Heart left ventricle (tissue), 16 donors: ENCODE results near the gene PHTF1. TPM values are rescaled to one million over a fixed set of nuclear protein-coding genes. Genes with fewer than 3 reads are reported as not detected.

ENCODE experiments used
- ATAC-seq, 4 donors: fragments of 200-7000 bp; cut with Tn5 transposase; one replicate each; pipeline ENCODE4 v1.9.1; 2020 to 2022; ENCODE audit warnings: moderate library complexity in 4 of 4, mild to moderate bottlenecking in 3 of 4, moderate number of reproducible peaks in 1 of 4
- DNase-seq, 5 donors: peaks; one replicate each; pipeline ENCODE4 v3.0.0-alpha.2; 2020
- H3K27ac ChIP-seq, 12 donors: fragments of 200-600 bp; sonication (generic) in 4 of 12; one replicate each; pipeline versions ENCODE4 v1.5.0 to v1.8.0; 2016 to 2022; ENCODE audit warnings: mild to moderate bottlenecking in 2 of 12
- H3K27me3 ChIP-seq, 9 donors: fragments of 200-600 bp; sonication (generic) in 2 of 9; one replicate each; pipeline versions ENCODE4 v1.5.1 to v1.8.0; 2016 to 2022; ENCODE audit warnings: mild to moderate bottlenecking in 3 of 9
- H3K36me3 ChIP-seq, 9 donors: fragments of 200-600 bp; sonication (generic) in 2 of 9; one replicate each; pipeline versions ENCODE4 v1.5.0 to v1.8.0; 2018 to 2022; ENCODE audit warnings: mild to moderate bottlenecking in 2 of 9
- H3K4me1 ChIP-seq, 12 donors: fragments of 200-600 bp; sonication (generic) in 4 of 12; one replicate each; pipeline versions ENCODE4 v1.5.0 to v1.8.0; 2016 to 2022; ENCODE audit warnings: mild to moderate bottlenecking in 3 of 12
- H3K4me3 ChIP-seq, 12 donors: fragments of 200-600 bp; sonication (generic) in 4 of 12; one replicate each; pipeline versions ENCODE4 v1.5.0 to v1.8.0; 2017 to 2022; ENCODE audit warnings: mild to moderate bottlenecking in 9 of 12, moderate library complexity in 4 of 12
- H3K9me3 ChIP-seq, 12 donors: fragments of 200-600 bp; sonication (generic) in 4 of 12; one replicate each; pipeline versions ENCODE4 v1.5.0 to v1.8.0; 2016 to 2022; ENCODE audit warnings: mild to moderate bottlenecking in 1 of 12
- CTCF ChIP-seq, 12 donors: fragments of 200-600 bp; sonication (generic) in 4 of 12; IDR thresholded peaks; one replicate each; pipeline versions ENCODE4 v1.5.0 to v1.8.0; 2018 to 2022; ENCODE audit warnings: antibody characterized with exemption in 12 of 12, mild to moderate bottlenecking in 5 of 12
- POLR2A ChIP-seq, 2 donors: fragments of 450-650 bp; IDR thresholded peaks; one replicate each; pipeline ENCODE4 v1.6.1; 2017; ENCODE audit warnings: antibody characterized with exemption in 2 of 2, mild to moderate bottlenecking in 2 of 2, moderate library complexity in 2 of 2
- WGBS, 4 donors: extraction: QIAGEN DNeasy Blood & Tissue Kit in 2 of 4; methylation state at CpG; one replicate each; pipeline versions ENCODE4 v1.1.5 to v1.1.7; 2013 to 2018; 5-methylcytosine and 5-hydroxymethylcytosine counted together
- intact Hi-C, 10 donors: fragments of 100-400 bp; cut with DNase I; formaldehyde crosslinking; loops; one replicate each; pipeline versions ENCODE4 v1.11.1 to v1.14.2; 2022
- long read RNA-seq, 3 donors: library from polyadenylated mRNA; unstranded; transcript quantifications; one replicate each; pipeline ENCODE4 v2.0.0, GENCODE V29; 2020 to 2021
- polyA plus RNA-seq, 2 donors: library from polyadenylated mRNA; stranded (reverse); fragments of 200-250 nt; gene quantifications; one replicate each; pipeline ENCODE4 v1.2.3, GENCODE V29; 2013
- total RNA-seq, 9 donors: library from RNA; depleted of rRNA in 2 of 9; stranded (reverse); fragments of >200 nt in 2 of 9; fragmentation: NEBNext Ultra II Directional in 3 of 9; extraction: Animal tissue kit (Norgen Biotek cat#: 25700) in 3 of 9; gene quantifications; one replicate each; pipeline versions ENCODE4 v1.1.0 to v1.2.4, GENCODE V29; 2016 to 2023
- donor health status: ischemic (EF 13 %, LVEDD 7.1; RV severe dilation, severe dysfunction).
- donor health status: healthy with polysubstance abuse.
- donor health status: DM: no; HTN: yes; CAD: no.
- donor health status: DM: no; HTN: no; CAD: no.
- donor health status: ischemic (EF 25% LVEDD 6.9; RV normal size, moderate dysfunction).
- donor health status: ischemic (EF 25% LVEDD 5.7; RV mildly dilated, moderate dysfunction).
- donor health status: healthy.
- donor health status: DM: yes; HTN: yes; CAD: no.
- donor health status: ischemic (EF 35%, LVEDD 5.7; RV mildly dilated, moderate dysfunction).
- donor health status: nonischemic (EF 11% LVEDD 7.7; RV severe dilation, severe dysfunction).
- donor health status: DM: yes; HTN: yes; CAD: no.
- donor health status: PGD.
- donor health status: ischemic (EF 29% LVEDD 5.4; RV normal size, mild dysfunction).
- donor health status: nonischemic (EF 23%, LVEDD 6.1; RV moderate dilation, normal function).

The PHTF1 gene
- total RNA-seq (10 to 100 TPM in 8 of 9 donors, 1 to 10 TPM in 1; 5.5 to 19.7 (median 11.9) TPM), polyA plus RNA-seq (10 to 100 TPM in 1 of 2 donors, 1 to 10 TPM in 1; 3.2 to 13.6 TPM)
- long read RNA-seq, donor 1, transcript PHTF1-212 (3 exons, 956 nt), result major isoform, 10 of 37 reads
- long read RNA-seq, donor 1, transcript PHTF1-204 (19 exons, 3,273 nt), result minor isoform, 6 of 37 reads
- long read RNA-seq, donor 1, partial matches to known transcripts, result 15 of 37 reads
- long read RNA-seq, donor 1, other reads (novel, unspliced or antisense), result 6 of 37 reads
- long read RNA-seq, donor 2, transcript PHTF1-204 (19 exons, 3,273 nt), result major isoform, 7 of 28 reads
- long read RNA-seq, donor 2, partial matches to known transcripts, result 7 of 28 reads
- long read RNA-seq, donor 2, other reads (novel, unspliced or antisense), result 13 of 28 reads
- long read RNA-seq, donor 3, transcript PHTF1-205 (18 exons, 3,244 nt), result major isoform, 6 of 47 reads
- long read RNA-seq, donor 3, transcript PHTF1-212 (3 exons, 956 nt), result minor isoform, 5 of 47 reads
- long read RNA-seq, donor 3, partial matches to known transcripts, result 21 of 47 reads
- long read RNA-seq, donor 3, other reads (novel, unspliced or antisense), result 11 of 47 reads

GRCh38 chr1:113759333-113760101 lies at the start of gene PHTF1:
PHTF1 (minus strand) TSS chr1:113759486; CDS start chr1:113758703, 783 bp downstream.
- no peaks in the 10 kb centered on the region for H3K27me3 ChIP-seq
- H3K36me3 ChIP-seq, result peaks cover 0 to 26% (median 2%) of the 10 kb centered on the region in 9 donors
- peak within 1 kb of the TSS; percentile 86 to 97 (median 95) for H3K27ac ChIP-seq
- no peaks in the 10 kb centered on the region for H3K9me3 ChIP-seq
- peak within 1 kb of the TSS; percentile 50 to 94 (median 86) for H3K4me3 ChIP-seq
- H3K4me1 ChIP-seq, result peaks cover 0 to 27% (median 10%) of the 10 kb centered on the region in 12 donors
- TF ChIP-seq CTCF (IDR thresholded peaks at IDR 0.05) (no peak), POLR2A (IDR thresholded peaks at IDR 0.05) (peak in 1 of 2 donors; percentile 60)
- intact Hi-C loops, result loop anchor here (2.0 to 10.0 kb wide), 6 partner anchors 43 to 145 kb away; partner anchors contain the start of genes RSBN1 (in 10 of the 10), AP4B1 (in 3 of the 10) and DCLRE1B (in 2 of the 10)
- peak; percentile 87 to 94 (median 94) for ATAC-seq
- DNase-seq, result peak; percentile 70 to 91 (median 84)
- 1% methylated on average over 22 to 47 of the region's 47 CpGs for whole genome bisulfite sequencing, 4 donors

GRCh38 chr1:113808450-113809195 lies 49.3 kb upstream of the PHTF1 start:
- TF ChIP-seq POLR2A (IDR thresholded peaks at IDR 0.05) (no peak), CTCF (IDR thresholded peaks at IDR 0.05) (no peak)
- Histone ChIP-seq H3K27ac (peak overlapping the region in 1 of 12 donors; percentile 32), H3K4me1 (peaks cover 7 to 61% (median 42%) of the 10 kb centered on the region in 12 donors), H3K36me3 (no peaks in the 10 kb centered on the region), H3K27me3 (no peaks in the 10 kb centered on the region), H3K9me3 (no peaks in the 10 kb centered on the region), H3K4me3 (no peak overlapping the region)
- 93 to 95% (median 94%) methylated on average over 4 of the region's 4 CpGs for WGBS, 4 donors
- DNase-seq (no peak), ATAC-seq (no peak)
- intact Hi-C loops, result no loop called here

GRCh38 chr1:113805639-113806038 lies 46.4 kb upstream of the PHTF1 start:
- no peaks in the 10 kb centered on the region for H3K27me3 ChIP-seq
- 91 to 94% (median 92%) methylated on average over 4 of the region's 4 CpGs for WGBS, 4 donors
- H3K27ac ChIP-seq, result peak overlapping the region in 3 of 12 donors; percentile 6 to 58 (median 20)
- TF ChIP-seq CTCF (IDR thresholded peaks at IDR 0.05) (no peak), POLR2A (IDR thresholded peaks at IDR 0.05) (no peak)
- H3K4me1 ChIP-seq, result peaks cover 7 to 74% (median 49%) of the 10 kb centered on the region in 12 donors
- ATAC-seq, result no peak
- no peak overlapping the region for H3K4me3 ChIP-seq
- intact Hi-C loops, result no loop called here
- DNase-seq, result no peak
- H3K9me3 ChIP-seq, result no peaks in the 10 kb centered on the region
- no peaks in the 10 kb centered on the region for H3K36me3 ChIP-seq
